SK-N-SH (cell line): ENCODE data around the gene AGO4. TPM values are rescaled to one million over a fixed set of nuclear protein-coding genes. Genes with fewer than 3 reads are reported as not detected.

Experiments
- CTCF ChIA-PET: fragments of 300-600, 350-600 bp; formaldehyde crosslinking; extraction: SDS; loops from one replicate; lab custom pipeline; 2021; lab: Yijun Ruan, JAX
- POLR2A ChIA-PET: fragments of 350-600 bp; sonication (Branson Sonifier 250); formaldehyde crosslinking; extraction: SDS; loops from one replicate; lab custom pipeline; 2020; ENCODE audit warnings: antibody characterized with exemption, inconsistent platforms; lab: Yijun Ruan, JAX
- DNase-seq: peaks from one replicate; pipeline ENCODE4 v3.0.0; 2012
- H2AFZ ChIP-seq: fragments of 200-600 bp; sonication (generic); 2 replicates; pipeline ENCODE4 v1.8.1; 2016; ENCODE audit warnings: antibody characterized with exemption, mild to moderate bottlenecking, low read depth
- H3F3A ChIP-seq: fragments of 200-600 bp; sonication (generic); replicated peaks from 2 replicates; pipeline ENCODE3; 2016; ENCODE audit warnings: antibody characterized with exemption, mild to moderate bottlenecking; ENCODE audit not compliant: insufficient read depth
- H3K27ac ChIP-seq, 2 experiments: fragments of 200-500 bp in 1 of 2; fragments of 200-600 bp in 1 of 2; sonication (Bioruptor generic) in 1 of 2; sonication (generic), shearing (Covaris generic) in 1 of 2; 2 replicates each; pipeline versions ENCODE4 v1.5.1 to v1.6.1; 2014 to 2016; ENCODE audit warnings: low read depth in 2 of 2, inconsistent platforms in 1 of 2, low read length in 1 of 2, mild to moderate bottlenecking in 1 of 2, mixed read lengths in 1 of 2
- H3K27me3 ChIP-seq: fragments of 200-600 bp; sonication (generic), shearing (Covaris generic); 2 replicates; pipeline ENCODE4 v1.6.1; 2016; ENCODE audit warnings: mixed run types; ENCODE audit not compliant: insufficient read depth
- H3K36me3 ChIP-seq, 2 experiments: fragments of 200-500 bp in 1 of 2; fragments of 200-600 bp in 1 of 2; sonication (Bioruptor generic) in 1 of 2; sonication (generic) in 1 of 2; replicated peaks in 1 of 2; 2 replicates each; pipeline versions ENCODE3 to v1.5.1; 2014 to 2016; ENCODE audit warnings: low read length in 1 of 2, mild to moderate bottlenecking in 1 of 2; ENCODE audit not compliant: insufficient read depth in 2 of 2, control insufficient read depth in 1 of 2
- H3K4me1 ChIP-seq, 2 experiments: fragments of 200-500 bp in 1 of 2; fragments of 200-600 bp in 1 of 2; sonication (Bioruptor generic) in 1 of 2; sonication (generic), shearing (Covaris generic) in 1 of 2; 2 replicates each; pipeline versions ENCODE4 v1.5.1 to v1.6.1; 2014 to 2016; ENCODE audit warnings: low read depth in 1 of 2, low read length in 1 of 2, mixed run types in 1 of 2; ENCODE audit not compliant: insufficient read depth in 2 of 2, control insufficient read depth in 1 of 2
- H3K4me2 ChIP-seq: fragments of 200-600 bp; sonication (generic), shearing (Covaris generic); 2 replicates; pipeline ENCODE4 v1.6.1; 2017; ENCODE audit warnings: mixed run types
- H3K4me3 ChIP-seq, 2 experiments: fragments of 200-500 bp in 1 of 2; fragments of 200-600 bp in 1 of 2; sonication (Bioruptor generic) in 1 of 2; sonication (generic), shearing (Covaris generic) in 1 of 2; 2 replicates each; pipeline versions ENCODE4 v1.5.1 to v1.8.1; 2014 to 2016; ENCODE audit warnings: low read depth in 2 of 2, inconsistent platforms in 1 of 2, low read length in 1 of 2, mild to moderate bottlenecking in 1 of 2, mixed read lengths in 1 of 2, moderate library complexity in 1 of 2
- H3K79me2 ChIP-seq: fragments of 200-600 bp; sonication (generic); 2 replicates; pipeline ENCODE4 v1.8.1; 2017; ENCODE audit warnings: mild to moderate bottlenecking; ENCODE audit not compliant: insufficient read depth
- H3K9ac ChIP-seq: fragments of 200-600 bp; sonication (generic); 2 replicates; pipeline ENCODE4 v1.6.1; 2017; ENCODE audit warnings: mixed run types
- H3K9me2 ChIP-seq: fragments of 200-600 bp; sonication (generic); 2 replicates; pipeline ENCODE4 v1.6.1; 2017; ENCODE audit warnings: mixed run types
- H3K9me3 ChIP-seq: fragments of 200-600 bp; sonication (generic); 2 replicates; pipeline ENCODE4 v1.6.1; 2017; ENCODE audit warnings: mixed run types, mild to moderate bottlenecking, moderate library complexity
- H4K20me1 ChIP-seq: fragments of 200-600 bp; sonication (generic); 2 replicates; pipeline ENCODE4 v1.6.1; 2017; ENCODE audit warnings: mild to moderate bottlenecking, mixed run types; ENCODE audit not compliant: insufficient read depth
- ELF1 ChIP-seq: IDR thresholded peaks from 2 replicates; pipeline ENCODE4 v1.4.0; 2012
- FOSL2 ChIP-seq: IDR thresholded peaks from 2 replicates; pipeline ENCODE4 v1.4.0; 2012; ENCODE audit warnings: low read depth, mild to moderate bottlenecking, moderate library complexity, borderline replicate concordance
- FOXJ3 ChIP-seq: sonication (generic); formaldehyde crosslinking; IDR thresholded peaks from 2 replicates; pipeline ENCODE4 v1.5.1; 2020; ENCODE audit warnings: mild to moderate bottlenecking, missing genetic modification reagents
- IRF3 ChIP-seq: fragments of 150-350 bp; IDR thresholded peaks from 2 replicates; pipeline ENCODE4 v1.6.1; 2016; ENCODE audit warnings: mild to moderate bottlenecking, low read depth, low read length
- JUND ChIP-seq: IDR thresholded peaks from 2 replicates; pipeline ENCODE4 v1.4.0; 2012
- MXI1 ChIP-seq: IDR thresholded peaks from 2 replicates; pipeline ENCODE4 v1.6.1; 2012; ENCODE audit warnings: mild to moderate bottlenecking, low read depth, low read length, improper control_type of control experiment
- NFIC ChIP-seq: IDR thresholded peaks from 2 replicates; pipeline ENCODE4 v1.4.0; 2012; ENCODE audit warnings: borderline replicate concordance
- RXRA ChIP-seq: IDR thresholded peaks from 2 replicates; pipeline ENCODE4 v1.4.0; 2012; ENCODE audit warnings: low read depth, mild to moderate bottlenecking, borderline replicate concordance
- SIN3A ChIP-seq: IDR thresholded peaks from 2 replicates; pipeline ENCODE4 v1.6.1; 2012; ENCODE audit warnings: low read depth, mild to moderate bottlenecking, low read length, moderate library complexity, borderline replicate concordance
- SMC3 ChIP-seq: IDR thresholded peaks from 2 replicates; pipeline ENCODE4 v1.6.1; 2012; ENCODE audit warnings: low read depth, low read length, improper control_type of control experiment
- TAF1 ChIP-seq: IDR thresholded peaks from 2 replicates; pipeline ENCODE4 v1.6.1; 2012; ENCODE audit warnings: low read depth, mild to moderate bottlenecking, low read length, moderate library complexity, borderline replicate concordance
- YY1 ChIP-seq: IDR thresholded peaks from 2 replicates; pipeline ENCODE4 v1.4.0; 2012; ENCODE audit warnings: low read depth, mild to moderate bottlenecking
- WGBS: methylation state at CpG from one replicate; pipeline ENCODE4 v1.1.6; 2017; ENCODE audit warnings: low lambda C conversion rate; 5-methylcytosine and 5-hydroxymethylcytosine counted together
- polyA plus RNA-seq, 3 experiments: library from polyadenylated mRNA; depleted of rRNA; stranded (reverse); fragments of >200 nt; gene quantifications; 2 replicates each; pipeline ENCODE4 v1.2.3, GENCODE V29; 2012
- TF ChIP-seq, protein P1 (sequence below): IDR thresholded peaks from 2 replicates; pipeline ENCODE4 v1.4.0; 2012; ENCODE audit warnings: low read depth, borderline replicate concordance

AGO4 gene
- polyA plus RNA-seq, 1 of the 3 experiments (the other 2 are of a cell fraction), result 4.8 TPM

DNA sequence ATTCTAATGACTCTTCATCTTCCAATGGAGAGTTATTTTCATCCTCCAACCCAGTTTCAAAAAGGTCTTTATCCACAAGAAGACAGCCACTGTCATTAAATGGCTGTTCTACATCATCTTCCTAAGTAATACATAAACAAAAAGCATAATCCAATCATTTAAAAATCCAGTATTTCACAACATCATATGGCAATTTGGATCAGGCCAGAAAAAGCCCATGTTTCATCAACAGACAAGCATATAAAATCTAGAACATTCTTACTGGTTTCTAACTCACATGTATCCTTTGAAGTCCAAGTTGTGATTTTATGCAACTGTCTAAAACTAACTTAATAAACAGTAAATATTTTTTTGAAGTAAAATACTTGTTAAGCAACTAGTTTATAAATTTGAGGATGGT, 44.6 kb upstream of the AGO4 start:
- DNase-seq, result no peak
- no peak overlapping the region for H3K27ac ChIP-seq
- no peak overlapping the region for H3K4me3 ChIP-seq
- no peak overlapping the region for H3K4me2 ChIP-seq
- peaks cover 6% of the 10 kb centered on the region for H3F3A ChIP-seq
- TF ChIP-seq ELF1 (no peak), YY1 (no peak), JUND (no peak), MXI1 (no peak), SMC3 (no peak), FOSL2 (no peak), FOXJ3 (CRISPR knock-in tag) (no peak), RXRA (no peak), TAF1 (no peak)
- TF ChIP-seq, protein P1, sequence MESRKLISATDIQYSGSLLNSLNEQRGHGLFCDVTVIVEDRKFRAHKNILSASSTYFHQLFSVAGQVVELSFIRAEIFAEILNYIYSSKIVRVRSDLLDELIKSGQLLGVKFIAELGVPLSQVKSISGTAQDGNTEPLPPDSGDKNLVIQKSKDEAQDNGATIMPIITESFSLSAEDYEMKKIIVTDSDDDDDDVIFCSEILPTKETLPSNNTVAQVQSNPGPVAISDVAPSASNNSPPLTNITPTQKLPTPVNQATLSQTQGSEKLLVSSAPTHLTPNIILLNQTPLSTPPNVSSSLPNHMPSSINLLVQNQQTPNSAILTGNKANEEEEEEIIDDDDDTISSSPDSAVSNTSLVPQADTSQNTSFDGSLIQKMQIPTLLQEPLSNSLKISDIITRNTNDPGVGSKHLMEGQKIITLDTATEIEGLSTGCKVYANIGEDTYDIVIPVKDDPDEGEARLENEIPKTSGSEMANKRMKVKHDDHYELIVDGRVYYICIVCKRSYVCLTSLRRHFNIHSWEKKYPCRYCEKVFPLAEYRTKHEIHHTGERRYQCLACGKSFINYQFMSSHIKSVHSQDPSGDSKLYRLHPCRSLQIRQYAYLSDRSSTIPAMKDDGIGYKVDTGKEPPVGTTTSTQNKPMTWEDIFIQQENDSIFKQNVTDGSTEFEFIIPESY, result no peak
- H3K36me3 ChIP-seq, result peaks cover 16 to 20% of the 10 kb centered on the region in 2 experiments
- peaks cover 0 to 7% of the 10 kb centered on the region in 2 experiments; a peak in 1 of 4 replicates for H3K4me1 ChIP-seq
- no peak overlapping the region for H3K9ac ChIP-seq
- no peaks in the 10 kb centered on the region for H3K9me3 ChIP-seq
- no peaks in the 10 kb centered on the region for H3K27me3 ChIP-seq
- no peaks in the 10 kb centered on the region for H4K20me1 ChIP-seq
- peaks cover 51% of the 10 kb centered on the region for H3K79me2 ChIP-seq
- peak overlapping the region; percentile 53; the same call in 1 of the 2 replicates for H2AFZ ChIP-seq
- ChIA-PET CTCF (interaction anchor here (1.2 to 2.5 kb wide), 2 partner anchors 37 to 194 kb away, joined by 3 to 5 read pairs; no protein-coding TSS in a partner anchor), POLR2A (no interaction called here)
- H3K9me2 ChIP-seq, result no peaks in the 10 kb centered on the region

DNA sequence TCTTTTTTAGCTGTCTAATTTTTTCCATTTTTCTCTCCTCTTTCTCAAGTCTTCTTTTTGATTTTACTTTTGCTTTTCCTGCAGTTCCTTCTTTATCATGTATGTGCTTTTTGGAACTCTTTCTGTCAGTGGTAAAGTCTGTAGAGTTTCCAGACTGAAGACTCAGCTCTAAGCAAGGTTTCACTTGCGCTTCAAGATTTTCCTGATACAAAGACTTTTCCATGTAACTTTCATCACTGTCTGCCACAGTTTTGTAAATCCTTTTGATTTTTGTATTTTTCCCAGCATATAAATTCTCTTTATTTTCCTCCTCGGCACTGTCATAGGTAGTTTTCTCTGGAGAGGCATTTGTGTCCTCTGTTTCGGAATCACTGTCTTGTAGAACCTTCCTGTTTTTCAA, 43.5 kb upstream of the AGO4 start:
- Histone ChIP-seq H3K79me2 (peaks cover 60% of the 10 kb centered on the region), H3K27ac (no peak overlapping the region), H3K4me1 (peaks cover 4 to 7% of the 10 kb centered on the region in 2 experiments; a peak in 2 of 4 replicates), H3K9me3 (no peaks in the 10 kb centered on the region), H3F3A (peaks cover 10% of the 10 kb centered on the region), H3K4me2 (0 out of 2 replicates have a peak overlapping the region, but pooled peaks have one; percentile 45), H4K20me1 (no peaks in the 10 kb centered on the region), H3K9ac (no peak overlapping the region), H3K9me2 (no peaks in the 10 kb centered on the region), H2AFZ (peak overlapping the region; percentile 52; the same call in 1 of the 2 replicates), H3K27me3 (no peaks in the 10 kb centered on the region), H3K36me3 (peaks cover 8 to 20% of the 10 kb centered on the region in 2 experiments), H3K4me3 (no peak overlapping the region; a peak in 1 of 4 replicates)
- 98% methylated on average over 3 of the region's 3 CpGs for WGBS
- TF ChIP-seq MXI1, result no peak
- TF ChIP-seq ELF1, result no peak
- no peak for TF ChIP-seq NFIC
- TF ChIP-seq SIN3A, result no peak
- no peak for TF ChIP-seq IRF3
- TF ChIP-seq TAF1, result no peak
- ChIA-PET CTCF (interaction anchor here (1.0 to 1.2 kb wide), 2 partner anchors 38 to 195 kb away, joined by 3 read pairs; no protein-coding TSS in a partner anchor), POLR2A (no interaction called here)
- DNase-seq, result no peak
